Caco-2 (cell line): Measurements from ENCODE around the gene UGCG. TPM values are rescaled to one million over a fixed set of nuclear protein-coding genes. Genes with fewer than 3 reads are reported as not detected.

ENCODE experiments used
- BruUV-seq: library from RNA; stranded (reverse); fragments of 400-500 nt; replicated peaks from 2 replicates; lab custom pipeline; 2021; lab: Mats Ljungman, UMichigan
- CTCF ChIA-PET: fragments of 300-600 bp; sonication (Branson Sonifier 250); formaldehyde crosslinking; loops from one replicate; lab custom pipeline; 2022; ENCODE audit warnings: antibody characterized with exemption; lab: Charles Lee
- POLR2A ChIA-PET: fragments of 300-600 bp; sonication (Branson Sonifier 250); formaldehyde crosslinking; loops from one replicate; lab custom pipeline; 2022; ENCODE audit warnings: antibody characterized with exemption; lab: Charles Lee
- DNase-seq, 2 experiments: peaks; one replicate each; pipeline versions ENCODE4 v3.0.0 to v3.0.0-alpha.2; 2020 to 2022
- H3K27me3 ChIP-seq: replicated peaks from 2 replicates; pipeline ENCODE4 v1.6.0; 2011; ENCODE audit warnings: low read length; ENCODE audit not compliant: control insufficient read depth, insufficient read depth
- H3K36me3 ChIP-seq: 2 replicates; pipeline ENCODE4 v1.5.1; 2011; ENCODE audit warnings: low read length; ENCODE audit not compliant: control insufficient read depth, insufficient read depth
- H3K4me1 ChIP-seq: fragments of 250-450 bp; sonication (Bioruptor Pico); 2 replicates; pipeline ENCODE4 v1.5.1; 2020; ENCODE audit warnings: mild to moderate bottlenecking
- H3K4me3 ChIP-seq: 2 replicates; pipeline ENCODE4 v1.5.1; 2011; ENCODE audit warnings: low read depth, mild to moderate bottlenecking, control low read depth, low read length
- H3K9me3 ChIP-seq: fragments of 250-450 bp; sonication (Bioruptor Pico); 2 replicates; pipeline ENCODE4 v1.5.1; 2020; ENCODE audit warnings: mild to moderate bottlenecking, moderate library complexity
- H3K27ac Mint-ChIP-seq: one replicate; pipeline ENCODE4 v1.8.0; 2022; ENCODE audit warnings: mixed read lengths; ENCODE audit not compliant: unreplicated experiment
- H3K27me3 Mint-ChIP-seq: one replicate; pipeline ENCODE4 v1.8.0; 2022; ENCODE audit warnings: mixed read lengths; ENCODE audit not compliant: insufficient read depth, unreplicated experiment
- H3K36me3 Mint-ChIP-seq: one replicate; pipeline ENCODE4 v1.8.0; 2022; ENCODE audit warnings: mild to moderate bottlenecking, mixed read lengths; ENCODE audit not compliant: insufficient read depth, unreplicated experiment
- H3K4me1 Mint-ChIP-seq: one replicate; pipeline ENCODE4 v1.8.0; 2022; ENCODE audit warnings: low read depth, mixed read lengths; ENCODE audit not compliant: unreplicated experiment
- H3K4me3 Mint-ChIP-seq: one replicate; pipeline ENCODE4 v1.8.0; 2022; ENCODE audit warnings: mild to moderate bottlenecking, moderate library complexity, mixed read lengths; ENCODE audit not compliant: unreplicated experiment
- H3K9me3 Mint-ChIP-seq: one replicate; pipeline ENCODE4 v1.8.0; 2022; ENCODE audit warnings: mixed read lengths; ENCODE audit not compliant: unreplicated experiment
- CTCF ChIP-seq, 2 experiments: fragments of 200-600 bp in 1 of 2; IDR thresholded peaks; 1 replicate in 1 of 2; 2 replicates in 1 of 2; pipeline versions ENCODE4 v1.5.1 to v1.8.0; 2011 to 2022; ENCODE audit warnings: antibody characterized with exemption in 1 of 2, control low read depth in 1 of 2, inconsistent platforms in 1 of 2, low read depth in 1 of 2, low read length in 1 of 2, mild to moderate bottlenecking in 1 of 2, moderate library complexity in 1 of 2; ENCODE audit not compliant: insufficient read depth in 1 of 2, severe bottlenecking in 1 of 2, unreplicated experiment in 1 of 2
- intact Hi-C: fragments of 100-400 bp; cut with micrococcal nuclease; formaldehyde crosslinking; loops from one replicate; pipeline ENCODE4 v1.10.0; 2022; ENCODE audit not compliant: unreplicated experiment
- total RNA-seq: library from RNA; stranded (reverse); gene quantifications from 2 replicates; pipeline ENCODE4 v1.2.3, GENCODE V29; 2022

The UGCG gene
- total RNA-seq, 1 experiment from 2014 or later, result 26.7 TPM

DNA sequence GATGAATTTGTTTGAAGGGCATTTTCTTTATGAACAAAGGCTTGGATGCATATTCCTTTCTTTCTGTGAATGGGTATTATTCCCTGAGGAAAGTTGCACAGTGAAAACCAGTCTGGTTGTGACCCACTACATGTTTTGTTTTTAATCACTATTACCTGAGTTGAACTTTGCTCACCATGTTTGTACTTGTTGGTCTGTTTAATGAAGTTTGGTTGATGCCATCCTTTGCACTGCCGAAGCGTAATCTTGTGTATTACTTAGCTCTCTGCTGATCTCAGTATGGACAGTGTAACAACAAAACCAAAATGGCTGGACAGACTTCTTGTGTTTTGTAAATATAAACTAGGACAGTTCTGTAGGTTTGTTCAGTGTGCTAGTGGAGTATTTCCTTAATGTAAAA is 38.1 kb downstream of the UGCG start:
- Mint-ChIP-seq H3K36me3 (peaks cover 57% of the 10 kb centered on the region), H3K9me3 (no peaks in the 10 kb centered on the region), H3K27ac (no peak overlapping the region), H3K27me3 (no peaks in the 10 kb centered on the region), H3K4me3 (no peak overlapping the region), H3K4me1 (no peaks in the 10 kb centered on the region)
- ChIA-PET POLR2A (no interaction called here), CTCF (interaction anchor here (0.7 kb wide), 1 partner anchor 765 kb away, joined by 5 read pairs; no protein-coding TSS in a partner anchor)
- no peaks in the 10 kb centered on the region for H3K4me1 ChIP-seq
- no peak overlapping the region for H3K4me3 ChIP-seq
- intact Hi-C loops, result no loop called here
- no peaks in the 10 kb centered on the region for H3K27me3 ChIP-seq
- no peaks in the 10 kb centered on the region for H3K9me3 ChIP-seq
- H3K36me3 ChIP-seq, result no peaks in the 10 kb centered on the region; the same call in 1 of the 2 replicates
- DNase-seq, result no peak
- TF ChIP-seq CTCF (IDR thresholded peaks at IDR 0.05; ENCODE audit: insufficient read depth in 1 of 2, low read depth in 1 of 2, low read length in 1 of 2, severe bottlenecking in 1 of 2, unreplicated experiment in 1 of 2), result no peak
- BruUV-seq, result no TSS peak

GRCh38 chr9:111936391-111936790 is 39.8 kb downstream of the UGCG start:
- no peaks in the 10 kb centered on the region for H3K27me3 Mint-ChIP-seq
- H3K9me3 Mint-ChIP-seq, result no peaks in the 10 kb centered on the region
- H3K9me3 ChIP-seq, result no peaks in the 10 kb centered on the region
- no peak overlapping the region for H3K27ac Mint-ChIP-seq
- H3K4me3 ChIP-seq, result no peak overlapping the region
- H3K4me3 Mint-ChIP-seq, result no peak overlapping the region
- intact Hi-C loops, result no loop called here
- no peaks in the 10 kb centered on the region for H3K4me1 ChIP-seq
- H3K27me3 ChIP-seq, result no peaks in the 10 kb centered on the region
- no peak for DNase-seq
- no TSS peak for BruUV-seq
- no peaks in the 10 kb centered on the region; the same call in 1 of the 2 replicates for H3K36me3 ChIP-seq
- peaks cover 46% of the 10 kb centered on the region for H3K36me3 Mint-ChIP-seq
- POLR2A ChIA-PET, result no interaction called here
- no peak for TF ChIP-seq CTCF (IDR thresholded peaks at IDR 0.05; ENCODE audit: insufficient read depth in 1 of 2, low read depth in 1 of 2, low read length in 1 of 2, severe bottlenecking in 1 of 2, unreplicated experiment in 1 of 2)
- CTCF ChIA-PET, result no interaction called here
- H3K4me1 Mint-ChIP-seq, result peaks cover 7% of the 10 kb centered on the region

DNA sequence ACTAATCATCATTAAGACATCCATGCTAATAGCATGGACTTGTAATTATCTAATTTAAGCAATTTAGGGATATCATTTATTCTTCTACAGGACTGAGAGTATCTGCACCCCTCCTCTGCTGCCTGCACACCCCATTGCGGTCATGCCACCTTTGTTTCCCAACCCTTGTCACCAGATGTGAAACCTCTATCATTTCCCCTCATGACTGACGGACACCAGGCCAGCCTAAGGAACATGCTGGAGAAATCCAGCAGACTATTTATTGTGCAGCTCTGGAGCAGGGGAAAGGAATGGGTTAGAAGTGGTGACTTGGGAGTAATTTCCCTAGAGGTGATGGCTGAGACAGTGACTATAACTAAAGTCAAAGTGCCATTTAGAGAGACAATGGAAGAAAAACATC is 40.7 kb downstream of the UGCG start:
- no TSS peak for BruUV-seq
- Mint-ChIP-seq H3K27ac (no peak overlapping the region), H3K9me3 (no peaks in the 10 kb centered on the region), H3K36me3 (peaks cover 37% of the 10 kb centered on the region), H3K27me3 (no peaks in the 10 kb centered on the region), H3K4me1 (peaks cover 7% of the 10 kb centered on the region), H3K4me3 (no peak overlapping the region)
- CTCF ChIA-PET, result no interaction called here
- intact Hi-C loops, result no loop called here
- TF ChIP-seq CTCF (IDR thresholded peaks at IDR 0.05; ENCODE audit: insufficient read depth in 1 of 2, low read depth in 1 of 2, low read length in 1 of 2, severe bottlenecking in 1 of 2, unreplicated experiment in 1 of 2), result no peak
- no peak overlapping the region for H3K4me3 ChIP-seq
- H3K9me3 ChIP-seq, result no peaks in the 10 kb centered on the region
- POLR2A ChIA-PET, result no interaction called here
- H3K36me3 ChIP-seq, result no peaks in the 10 kb centered on the region
- H3K4me1 ChIP-seq, result no peaks in the 10 kb centered on the region
- H3K27me3 ChIP-seq, result no peaks in the 10 kb centered on the region
- DNase-seq, result no peak
